Testis (tissue), 3 donors: ENCODE data around the gene LIMK2. TPM values are rescaled to one million over a fixed set of nuclear protein-coding genes. Genes with fewer than 3 reads are reported as not detected.
A peak's percentile ranks its signal among the peaks of the same experiment; 100 is the strongest.

Experiments used
- DNase-seq: peaks from one replicate; pipeline ENCODE4 v3.0.0-alpha.2; 2019
- H3K27ac ChIP-seq, 2 donors: fragments of 200-600 bp; sonication (generic); one replicate each; pipeline ENCODE4 v1.5.1; 2019
- H3K27me3 ChIP-seq: fragments of 200-600 bp; sonication (generic); one replicate; pipeline ENCODE4 v1.5.1; 2019
- H3K36me3 ChIP-seq: fragments of 200-600 bp; sonication (generic); one replicate; pipeline ENCODE4 v1.5.1; 2017; ENCODE audit warnings: low read depth; ENCODE audit errors: missing control alignments
- H3K4me1 ChIP-seq: fragments of 200-600 bp; sonication (generic); one replicate; pipeline ENCODE4 v1.5.1; 2019
- H3K4me3 ChIP-seq, 2 donors: fragments of 200-600 bp; sonication (generic); one replicate each; pipeline ENCODE4 v1.5.1; 2017 to 2019
- H3K9me3 ChIP-seq: fragments of 200-600 bp; sonication (generic); one replicate; pipeline ENCODE4 v1.5.1; 2017
- CTCF ChIP-seq, 3 experiments: fragments of 450-650 bp in 2 of 3; fragments of 200-600 bp in 1 of 3; sonication (generic) in 1 of 3; IDR thresholded peaks; one replicate each; pipeline ENCODE4 v1.5.1; 2016 to 2019; ENCODE audit warnings: antibody characterized with exemption in 3 of 3, mild to moderate bottlenecking in 2 of 3, moderate library complexity in 1 of 3
- POLR2A ChIP-seq: fragments of 450-650 bp; IDR thresholded peaks from one replicate; pipeline ENCODE4 v1.6.1; 2017; ENCODE audit warnings: antibody characterized with exemption, mild to moderate bottlenecking, moderate library complexity
- WGBS, 2 donors: methylation state at CpG; one replicate each; pipeline ENCODE4 v1.1.5; 2018; 5-methylcytosine and 5-hydroxymethylcytosine counted together
- intact Hi-C: fragments of 100-400 bp; cut with DNase I; formaldehyde crosslinking; loops from one replicate; pipeline ENCODE4 v1.15.1; 2023; ENCODE audit warnings: low total_unique reads
- polyA plus RNA-seq: library from polyadenylated mRNA; stranded (reverse); fragments of 350-450 nt; fragmentation: Illumina TruSeq; extraction: RNeasy Lipid Tissue Mini Kit (QIAGEN cat#74804); gene quantifications from one replicate; pipeline ENCODE4 v1.2.3, GENCODE V29; 2014; ENCODE audit warnings: low read depth, low replicate concordance; ENCODE audit not compliant: insufficient read depth
- total RNA-seq, 2 donors: library from RNA; depleted of rRNA; stranded (reverse); fragments of >200 nt; gene quantifications; one replicate each; pipeline ENCODE4 v1.2.3, GENCODE V29; 2016

The LIMK2 gene
- total and polyA plus RNA-seq, 3 donors from 2014 or later, result 51.7 to 101 (median 94.0) TPM

GRCh38 chr22:31277741-31278140, 65.6 kb downstream of the LIMK2 start:
- DNase-seq, result no peak
- Histone ChIP-seq H3K4me1 (peaks cover 8% of the 10 kb centered on the region), H3K9me3 (no peaks in the 10 kb centered on the region), H3K27ac (peak overlapping the region in 1 of 2 donors; percentile 5), H3K36me3 (no peaks in the 10 kb centered on the region), H3K4me3 (no peak overlapping the region), H3K27me3 (no peaks in the 10 kb centered on the region)
- WGBS, 2 donors, result 72 to 74% methylated on average over 5 of the region's 5 CpGs
- intact Hi-C loops, result loop anchor here (10.0 kb wide), 1 partner anchor 73 kb away; no protein-coding TSS in a partner anchor
- TF ChIP-seq POLR2A, result no peak
- TF ChIP-seq CTCF (IDR thresholded peaks at IDR 0.05), result no peak

- Histone ChIP-seq H3K27me3 (no peaks in the 10 kb centered on the region), H3K9me3 (no peaks in the 10 kb centered on the region), H3K4me3 (no peak overlapping the region), H3K36me3 (no peaks in the 10 kb centered on the region), H3K4me1 (peaks cover 7% of the 10 kb centered on the region), H3K27ac (peak overlapping the region in 1 of 2 donors; percentile 5)
- no peak for DNase-seq
- 62 to 76% methylated on average over 9 of the region's 9 CpGs for WGBS, 2 donors
- TF ChIP-seq POLR2A (no peak), CTCF (IDR thresholded peaks at IDR 0.05) (no peak)
- intact Hi-C loops, result loop anchor here (10.0 kb wide), 1 partner anchor 73 kb away; no protein-coding TSS in a partner anchor
These were observed 66.1 kb downstream of the LIMK2 start for GRCh38 chr22:31278151-31278621.

- Histone ChIP-seq H3K27ac (peak overlapping the region in 1 of 2 donors; percentile 5), H3K4me3 (no peak overlapping the region), H3K27me3 (no peaks in the 10 kb centered on the region), H3K4me1 (peaks cover 7% of the 10 kb centered on the region), H3K9me3 (no peaks in the 10 kb centered on the region), H3K36me3 (no peaks in the 10 kb centered on the region)
- 64 to 69% methylated on average over 6 of the region's 6 CpGs for WGBS, 2 donors
- TF ChIP-seq POLR2A (no peak), CTCF (IDR thresholded peaks at IDR 0.05) (no peak)
- no peak for DNase-seq
- intact Hi-C loops, result loop anchor here (10.0 kb wide), 1 partner anchor 74 kb away; no protein-coding TSS in a partner anchor
These were observed 66.7 kb downstream of the LIMK2 start for GRCh38 chr22:31278626-31279326.

- no peak for DNase-seq
- Histone ChIP-seq H3K27ac (peak overlapping the region in 1 of 2 donors; percentile 5), H3K4me1 (peaks cover 7% of the 10 kb centered on the region), H3K27me3 (no peaks in the 10 kb centered on the region), H3K36me3 (no peaks in the 10 kb centered on the region), H3K4me3 (no peak overlapping the region), H3K9me3 (no peaks in the 10 kb centered on the region)
- no peak for TF ChIP-seq POLR2A
- no peak for TF ChIP-seq CTCF (IDR thresholded peaks at IDR 0.05)
- intact Hi-C loops, result loop anchor here (10.0 kb wide), 1 partner anchor 74 kb away; no protein-coding TSS in a partner anchor
These were observed 67.2 kb downstream of the LIMK2 start for GRCh38 chr22:31279327-31279669.
